ENCODE results near the gene POU1F1.

DNA sequence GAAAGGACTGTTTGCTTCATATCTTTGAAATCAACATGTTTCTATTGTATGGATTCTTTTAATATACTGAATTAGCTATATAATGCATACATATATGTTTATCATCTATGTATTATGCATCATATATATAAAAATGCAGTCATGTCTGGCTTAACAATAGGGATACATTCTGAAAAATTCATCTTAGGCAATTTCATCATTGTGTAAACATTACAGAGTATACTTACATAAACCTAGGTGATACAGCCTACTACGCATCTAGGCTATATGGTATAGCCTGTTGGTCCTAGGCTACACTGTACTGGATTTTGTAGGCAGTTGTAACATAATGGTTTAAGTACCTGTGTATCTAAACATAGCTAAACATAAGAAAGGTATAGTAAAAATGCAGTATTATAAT is 27.6 kb downstream of the POU1F1 start:
- no peak for TF ChIP-seq ATF6 (CRISPR knock-in tag; IDR thresholded peaks at IDR 0.05)
- TF ChIP-seq NFYB (CRISPR knock-in tag; conservative IDR thresholded peaks at IDR 0.05; ENCODE audit: low read depth) = no peak
- TF ChIP-seq CTCF (IDR thresholded peaks at IDR 0.05) = no peak
- TF ChIP-seq NFE2L1 (CRISPR knock-in tag; IDR thresholded peaks at IDR 0.05) = no peak
- no peak for TF ChIP-seq ESRRA (CRISPR knock-in tag; IDR thresholded peaks at IDR 0.05; ENCODE audit: borderline replicate concordance)
- TF ChIP-seq, protein P1, sequence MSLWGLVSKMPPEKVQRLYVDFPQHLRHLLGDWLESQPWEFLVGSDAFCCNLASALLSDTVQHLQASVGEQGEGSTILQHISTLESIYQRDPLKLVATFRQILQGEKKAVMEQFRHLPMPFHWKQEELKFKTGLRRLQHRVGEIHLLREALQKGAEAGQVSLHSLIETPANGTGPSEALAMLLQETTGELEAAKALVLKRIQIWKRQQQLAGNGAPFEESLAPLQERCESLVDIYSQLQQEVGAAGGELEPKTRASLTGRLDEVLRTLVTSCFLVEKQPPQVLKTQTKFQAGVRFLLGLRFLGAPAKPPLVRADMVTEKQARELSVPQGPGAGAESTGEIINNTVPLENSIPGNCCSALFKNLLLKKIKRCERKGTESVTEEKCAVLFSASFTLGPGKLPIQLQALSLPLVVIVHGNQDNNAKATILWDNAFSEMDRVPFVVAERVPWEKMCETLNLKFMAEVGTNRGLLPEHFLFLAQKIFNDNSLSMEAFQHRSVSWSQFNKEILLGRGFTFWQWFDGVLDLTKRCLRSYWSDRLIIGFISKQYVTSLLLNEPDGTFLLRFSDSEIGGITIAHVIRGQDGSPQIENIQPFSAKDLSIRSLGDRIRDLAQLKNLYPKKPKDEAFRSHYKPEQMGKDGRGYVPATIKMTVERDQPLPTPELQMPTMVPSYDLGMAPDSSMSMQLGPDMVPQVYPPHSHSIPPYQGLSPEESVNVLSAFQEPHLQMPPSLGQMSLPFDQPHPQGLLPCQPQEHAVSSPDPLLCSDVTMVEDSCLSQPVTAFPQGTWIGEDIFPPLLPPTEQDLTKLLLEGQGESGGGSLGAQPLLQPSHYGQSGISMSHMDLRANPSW (CRISPR knock-in tag; conservative IDR thresholded peaks at IDR 0.05; ENCODE audit: low read depth) = no peak
- no peak for TF ChIP-seq CREB1 (CRISPR knock-in tag; IDR thresholded peaks at IDR 0.05)
- TF ChIP-seq TCF7 (CRISPR knock-in tag; IDR thresholded peaks at IDR 0.05; ENCODE audit: low read depth) = no peak
- TF ChIP-seq USF1 (CRISPR knock-in tag; IDR thresholded peaks at IDR 0.05) = no peak
- TF ChIP-seq, protein P2, sequence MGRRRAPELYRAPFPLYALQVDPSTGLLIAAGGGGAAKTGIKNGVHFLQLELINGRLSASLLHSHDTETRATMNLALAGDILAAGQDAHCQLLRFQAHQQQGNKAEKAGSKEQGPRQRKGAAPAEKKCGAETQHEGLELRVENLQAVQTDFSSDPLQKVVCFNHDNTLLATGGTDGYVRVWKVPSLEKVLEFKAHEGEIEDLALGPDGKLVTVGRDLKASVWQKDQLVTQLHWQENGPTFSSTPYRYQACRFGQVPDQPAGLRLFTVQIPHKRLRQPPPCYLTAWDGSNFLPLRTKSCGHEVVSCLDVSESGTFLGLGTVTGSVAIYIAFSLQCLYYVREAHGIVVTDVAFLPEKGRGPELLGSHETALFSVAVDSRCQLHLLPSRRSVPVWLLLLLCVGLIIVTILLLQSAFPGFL (CRISPR knock-in tag; IDR thresholded peaks at IDR 0.05; ENCODE audit: borderline replicate concordance) = no peak
- no peak for TF ChIP-seq CBFB (CRISPR knock-in tag; IDR thresholded peaks at IDR 0.05; ENCODE audit: low read depth)
- TF ChIP-seq CREM (CRISPR knock-in tag; IDR thresholded peaks at IDR 0.05) = no peak
- TF ChIP-seq, protein P3, sequence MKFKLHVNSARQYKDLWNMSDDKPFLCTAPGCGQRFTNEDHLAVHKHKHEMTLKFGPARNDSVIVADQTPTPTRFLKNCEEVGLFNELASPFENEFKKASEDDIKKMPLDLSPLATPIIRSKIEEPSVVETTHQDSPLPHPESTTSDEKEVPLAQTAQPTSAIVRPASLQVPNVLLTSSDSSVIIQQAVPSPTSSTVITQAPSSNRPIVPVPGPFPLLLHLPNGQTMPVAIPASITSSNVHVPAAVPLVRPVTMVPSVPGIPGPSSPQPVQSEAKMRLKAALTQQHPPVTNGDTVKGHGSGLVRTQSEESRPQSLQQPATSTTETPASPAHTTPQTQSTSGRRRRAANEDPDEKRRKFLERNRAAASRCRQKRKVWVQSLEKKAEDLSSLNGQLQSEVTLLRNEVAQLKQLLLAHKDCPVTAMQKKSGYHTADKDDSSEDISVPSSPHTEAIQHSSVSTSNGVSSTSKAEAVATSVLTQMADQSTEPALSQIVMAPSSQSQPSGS (CRISPR knock-in tag; IDR thresholded peaks at IDR 0.05; ENCODE audit: borderline replicate concordance, low read depth) = no peak

Data from WTC11 (cell line).